Ascending aorta (tissue), 2 donors: ENCODE results near the gene TSR1. TPM values are rescaled to one million over a fixed set of nuclear protein-coding genes. Genes with fewer than 3 reads are reported as not detected.
A peak's percentile ranks its signal among the peaks of the same experiment; 100 is the strongest.
"Not testable (repeated sequence)": the region's sequence is repeated elsewhere in the genome, so short reads cannot be mapped to it uniquely, and the experiment has no call there.

Experiments used
- DNase-seq, 2 donors: peaks; one replicate each; pipeline ENCODE4 v3.0.0-alpha.2; 2019; ENCODE audit warnings: low spot score in 2 of 2
- H3K27ac ChIP-seq, 2 donors: fragments of 200-600 bp; sonication (generic); one replicate each; pipeline ENCODE4 v1.5.1; 2016 to 2017; ENCODE audit warnings: mild to moderate bottlenecking in 1 of 2
- H3K27me3 ChIP-seq: fragments of 200-600 bp; sonication (generic); one replicate; pipeline ENCODE4 v1.5.1; 2017
- H3K36me3 ChIP-seq, 2 donors: fragments of 200-600 bp; sonication (generic); one replicate each; pipeline ENCODE4 v1.5.1; 2016
- H3K4me1 ChIP-seq, 2 donors: fragments of 200-600 bp; sonication (generic); one replicate each; pipeline ENCODE4 v1.5.1; 2016 to 2017; ENCODE audit warnings: mild to moderate bottlenecking in 1 of 2
- H3K4me3 ChIP-seq, 2 donors: fragments of 200-600 bp; sonication (generic); one replicate each; pipeline ENCODE4 v1.5.1; 2016 to 2017; ENCODE audit warnings: mild to moderate bottlenecking in 1 of 2
- H3K9me3 ChIP-seq, 2 donors: fragments of 200-600 bp; sonication (generic); one replicate each; pipeline ENCODE4 v1.5.1; 2016
- CTCF ChIP-seq, 3 experiments: fragments of 200-600 bp in 2 of 3; fragments of 450-650 bp in 1 of 3; sonication (generic) in 2 of 3; IDR thresholded peaks; one replicate each; pipeline ENCODE4 v1.5.1; 2016 to 2019; ENCODE audit warnings: antibody characterized with exemption in 3 of 3, mild to moderate bottlenecking in 1 of 3, moderate library complexity in 1 of 3
- intact Hi-C: fragments of 100-400 bp; cut with DNase I; formaldehyde crosslinking; loops from one replicate; pipeline ENCODE4 v1.15.1; 2023
- total RNA-seq: library from RNA; depleted of rRNA; stranded (reverse); fragments of >200 nt; gene quantifications from one replicate; pipeline ENCODE4 v1.1.0, GENCODE V29; 2016

The TSR1 gene
- total RNA-seq, 1 donor from 2014 or later: 16.9 TPM

DNA sequence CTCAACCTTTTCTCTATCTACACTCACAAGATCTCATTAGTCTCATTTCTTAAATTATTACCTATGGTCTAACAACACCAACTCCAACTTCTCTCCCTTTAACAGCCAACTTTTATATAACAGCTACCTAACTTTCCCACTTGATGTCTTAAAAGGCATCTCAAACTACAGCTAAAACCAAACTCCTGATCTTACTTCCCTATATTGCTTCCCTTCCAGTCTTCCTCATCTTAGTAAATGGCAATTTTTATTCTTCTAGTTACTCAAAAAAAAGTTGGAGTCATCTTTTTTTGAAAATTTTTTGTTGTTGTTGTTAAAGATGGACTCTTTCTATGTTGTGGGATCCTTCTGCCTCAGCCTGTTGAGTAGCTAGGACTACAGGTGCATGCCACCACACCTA lies 17.2 kb downstream of the TSR1 start:
- TF ChIP-seq CTCF (IDR thresholded peaks at IDR 0.05): no peak
- peaks cover 24 to 37% of the 10 kb centered on the region in 2 donors for H3K36me3 ChIP-seq

DNA sequence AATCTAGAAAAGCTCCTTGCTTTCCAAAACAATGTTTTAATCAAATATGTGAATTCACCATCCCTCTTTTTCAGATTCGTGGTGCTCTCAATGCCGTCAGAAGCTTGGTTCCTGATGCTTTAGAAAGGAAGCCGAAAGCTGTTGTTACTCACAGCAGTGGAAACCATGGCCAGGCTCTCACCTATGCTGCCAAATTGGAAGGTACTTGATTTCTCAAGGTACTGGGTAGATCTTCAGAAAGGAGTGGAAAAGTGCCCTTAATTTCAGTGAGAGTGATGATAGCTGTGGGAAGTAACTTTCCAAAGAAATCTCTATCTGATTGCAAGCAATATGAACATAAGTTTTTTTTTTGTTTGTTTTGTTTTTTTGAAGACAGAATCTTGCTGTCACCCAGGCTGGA lies 18.5 kb downstream of the TSR1 start:
- Histone ChIP-seq H3K4me3 (no peak overlapping the region), H3K4me1 (peaks cover 0 to 4% of the 10 kb centered on the region in 2 donors), H3K36me3 (peaks cover 15 to 24% of the 10 kb centered on the region in 2 donors), H3K27ac (no peak overlapping the region), H3K9me3 (no peaks in the 10 kb centered on the region), H3K27me3 (no peaks in the 10 kb centered on the region)
- no peak for TF ChIP-seq CTCF (IDR thresholded peaks at IDR 0.05)
- no peak for DNase-seq
- intact Hi-C loops: no loop called here

More for the DNA sequence above, 17.2 kb downstream of the TSR1 start:
- no peak for DNase-seq
- H3K27me3 ChIP-seq: no peaks in the 10 kb centered on the region
- no peak overlapping the region for H3K4me3 ChIP-seq
- H3K9me3 ChIP-seq: no peaks in the 10 kb centered on the region
- H3K4me1 ChIP-seq: no peaks in the 10 kb centered on the region
- H3K27ac ChIP-seq: no peak overlapping the region
- intact Hi-C loops: no loop called here

- H3K27me3 ChIP-seq, H3K4me1 ChIP-seq, intact Hi-C loops, H3K9me3 ChIP-seq, DNase-seq, H3K4me3 ChIP-seq, H3K27ac ChIP-seq: not testable (repeated sequence)
- peaks cover 5 to 15% of the 10 kb centered on the region in 2 donors for H3K36me3 ChIP-seq
Measured at GRCh38 chr17:2316916-2317205, 19.4 kb downstream of the TSR1 start.

- TF ChIP-seq CTCF (IDR thresholded peaks at IDR 0.05): no peak
- H3K4me3 ChIP-seq: no peak overlapping the region
- peak in 1 of 2 donors; percentile 81 for DNase-seq
- peaks cover 0 to 10% of the 10 kb centered on the region in 2 donors for H3K4me1 ChIP-seq
- H3K27ac ChIP-seq: peak overlapping the region; percentile 58 to 72
- no peaks in the 10 kb centered on the region for H3K9me3 ChIP-seq
- no peaks in the 10 kb centered on the region for H3K27me3 ChIP-seq
- no peaks in the 10 kb centered on the region for H3K36me3 ChIP-seq
- intact Hi-C loops: no loop called here
Measured at GRCh38 chr17:2312736-2313135, 23.5 kb downstream of the TSR1 start.

- intact Hi-C loops: no loop called here
- no peaks in the 10 kb centered on the region for H3K27me3 ChIP-seq
- no peak for DNase-seq
- H3K4me1 ChIP-seq: peaks cover 0 to 11% of the 10 kb centered on the region in 2 donors
- TF ChIP-seq CTCF (IDR thresholded peaks at IDR 0.05): no peak
- no peaks in the 10 kb centered on the region for H3K36me3 ChIP-seq
- peak overlapping the region; percentile 38 to 49 for H3K27ac ChIP-seq
- no peaks in the 10 kb centered on the region for H3K9me3 ChIP-seq
- no peak overlapping the region for H3K4me3 ChIP-seq
Measured at GRCh38 chr17:2309338-2310154, 26.7 kb downstream of the TSR1 start.

GRCh38 chr17:2304931-2305330 lies 31.3 kb downstream of the TSR1 start:
- Histone ChIP-seq H3K9me3 (no peaks in the 10 kb centered on the region), H3K36me3 (peaks cover 2 to 5% of the 10 kb centered on the region in 2 donors), H3K4me1 (peaks cover 0 to 21% of the 10 kb centered on the region in 2 donors), H3K27me3 (no peaks in the 10 kb centered on the region), H3K27ac (no peak overlapping the region), H3K4me3 (no peak overlapping the region)
- no peak for TF ChIP-seq CTCF (IDR thresholded peaks at IDR 0.05)
- intact Hi-C loops: loop anchor here (5.0 kb wide), 2 partner anchors 32 to 87 kb away; partner anchors contain the start of genes SGSM2 and TSR1
- DNase-seq: no peak
